ENCODE results near the gene NAA30. TPM values are rescaled to one million over a fixed set of nuclear protein-coding genes. Genes with fewer than 3 reads are reported as not detected.

The NAA30 gene
- total RNA-seq, 2 donors from 2014 or later = 8.2 to 13.2 TPM

GRCh38 chr14:57403521-57403864, 13.1 kb downstream of the NAA30 start:
- peaks cover 0 to 5% of the 10 kb centered on the region in 2 donors for H3K36me3 ChIP-seq (replicated peaks in 1 of 2; ENCODE audit: insufficient read depth in 1 of 2, low read depth in 2 of 2)
- no peaks in the 10 kb centered on the region for H3K27me3 ChIP-seq
- H3K4me3 ChIP-seq = no peak overlapping the region
- no peak overlapping the region for H3K27ac ChIP-seq
- TF ChIP-seq POLR2A (IDR thresholded peaks at IDR 0.05) (no peak), CTCF (IDR thresholded peaks at IDR 0.05) (no peak)
- WGBS, 2 donors = 95 to 97% methylated on average over 1 of the region's 1 CpG
- ATAC-seq (no peak), DNase-seq (no peak)
- H3K9me3 ChIP-seq = no peaks in the 10 kb centered on the region
- intact Hi-C loops (cut with DNase I) = no loop called here
- peaks cover 18% of the 10 kb centered on the region for H3K4me1 ChIP-seq

GRCh38 chr14:57405562-57405961, 15.2 kb downstream of the NAA30 start:
- no peak for TF ChIP-seq POLR2A (IDR thresholded peaks at IDR 0.05)
- TF ChIP-seq CTCF (IDR thresholded peaks at IDR 0.05) = no peak
- H3K4me3 ChIP-seq = no peak overlapping the region
- no peak overlapping the region for H3K27ac ChIP-seq
- WGBS, 2 donors = 87 to 88% methylated on average over 2 of the region's 2 CpGs
- ATAC-seq = no peak
- peaks cover 18% of the 10 kb centered on the region for H3K4me1 ChIP-seq
- DNase-seq = no peak
- H3K36me3 ChIP-seq (replicated peaks in 1 of 2; ENCODE audit: insufficient read depth in 1 of 2, low read depth in 2 of 2) = peaks cover 0 to 6% of the 10 kb centered on the region in 2 donors
- no peaks in the 10 kb centered on the region for H3K27me3 ChIP-seq
- intact Hi-C loops (cut with DNase I) = no loop called here
- H3K9me3 ChIP-seq = no peaks in the 10 kb centered on the region

- H3K4me3 ChIP-seq = no peak overlapping the region
- intact Hi-C loops (cut with DNase I) = no loop called here
- no peaks in the 10 kb centered on the region for H3K27me3 ChIP-seq
- 93 to 94% methylated on average over 2 of the region's 2 CpGs for WGBS, 2 donors
- H3K4me1 ChIP-seq = no peaks in the 10 kb centered on the region
- no peak for DNase-seq
- no peak for ATAC-seq
- no peaks in the 10 kb centered on the region for H3K9me3 ChIP-seq
- no peak for TF ChIP-seq POLR2A (IDR thresholded peaks at IDR 0.05)
- no peak for TF ChIP-seq CTCF (IDR thresholded peaks at IDR 0.05)
- no peak overlapping the region for H3K27ac ChIP-seq
- H3K36me3 ChIP-seq (replicated peaks in 1 of 2; ENCODE audit: insufficient read depth in 1 of 2, low read depth in 2 of 2) = peaks cover 0 to 6% of the 10 kb centered on the region in 2 donors
Observed at GRCh38 chr14:57408037-57408436, 17.7 kb downstream of the NAA30 start.

- intact Hi-C loops (cut with DNase I) = no loop called here
- TF ChIP-seq POLR2A (IDR thresholded peaks at IDR 0.05) = no peak
- TF ChIP-seq CTCF (IDR thresholded peaks at IDR 0.05) = no peak
- H3K27ac ChIP-seq = no peak overlapping the region
- ATAC-seq (no peak), DNase-seq (no peak)
- WGBS, 2 donors = 46 to 60% methylated on average over 1 of the region's 1 CpG
- peaks cover 0 to 6% of the 10 kb centered on the region in 2 donors for H3K36me3 ChIP-seq (replicated peaks in 1 of 2; ENCODE audit: insufficient read depth in 1 of 2, low read depth in 2 of 2)
- H3K27me3 ChIP-seq = no peaks in the 10 kb centered on the region
- no peaks in the 10 kb centered on the region for H3K9me3 ChIP-seq
- H3K4me1 ChIP-seq = no peaks in the 10 kb centered on the region
- H3K4me3 ChIP-seq = no peak overlapping the region
Observed at GRCh38 chr14:57408634-57409033, 18.2 kb downstream of the NAA30 start.

GRCh38 chr14:57412341-57412740, 22.0 kb downstream of the NAA30 start:
- no peak overlapping the region for H3K4me3 ChIP-seq
- DNase-seq (no peak), ATAC-seq (no peak)
- H3K36me3 ChIP-seq (replicated peaks in 1 of 2; ENCODE audit: insufficient read depth in 1 of 2, low read depth in 2 of 2) = peaks cover 0 to 2% of the 10 kb centered on the region in 2 donors
- 50 to 62% methylated on average over 2 of the region's 2 CpGs for WGBS, 2 donors
- no peak for TF ChIP-seq POLR2A (IDR thresholded peaks at IDR 0.05)
- H3K9me3 ChIP-seq = no peaks in the 10 kb centered on the region
- H3K27ac ChIP-seq = no peak overlapping the region
- H3K4me1 ChIP-seq = no peaks in the 10 kb centered on the region
- intact Hi-C loops (cut with DNase I) = no loop called here
- no peaks in the 10 kb centered on the region for H3K27me3 ChIP-seq

All from body of pancreas (tissue), 4 donors.